Measurements from ENCODE around the gene CHAF1A. TPM values are rescaled to one million over a fixed set of nuclear protein-coding genes. Genes with fewer than 3 reads are reported as not detected.

Gene CHAF1A
- total and polyA plus RNA-seq, 4 donors: 5.2 to 9.3 (median 6.7) TPM

DNA sequence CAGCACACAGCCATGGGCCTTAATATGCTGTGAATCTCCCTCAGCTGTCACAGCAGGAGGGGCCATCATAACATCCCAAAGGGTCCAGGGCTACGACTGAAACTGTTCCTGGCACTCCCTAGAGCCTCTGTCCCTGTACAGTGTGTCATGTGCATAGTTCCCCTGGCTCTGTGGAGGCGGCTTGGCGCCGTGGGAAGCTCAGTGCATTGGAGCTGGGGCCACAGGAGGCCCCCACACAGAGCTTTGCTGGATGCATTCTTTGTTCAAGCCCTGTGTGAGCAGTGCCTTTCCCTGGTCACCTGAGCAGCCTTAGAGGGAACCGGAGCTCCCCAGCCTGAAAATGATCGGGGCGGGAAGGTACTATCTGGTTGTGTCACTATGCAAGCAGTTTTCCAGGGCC is 33.8 kb downstream of the CHAF1A start:
- no peaks in the 10 kb centered on the region for H3K27me3 ChIP-seq (ENCODE audit: control insufficient read depth in 1 of 2, insufficient read depth in 2 of 2, low read length in 1 of 2)
- H3K4me3 ChIP-seq (ENCODE audit: low read length in 2 of 2): no peak overlapping the region
- H3K9me3 ChIP-seq (ENCODE audit: control insufficient read depth, low read length): no peaks in the 10 kb centered on the region
- no peak for ATAC-seq (ENCODE audit: low FRiP score)
- no peak overlapping the region for H3K27ac ChIP-seq (ENCODE audit: low read depth in 1 of 2, low read length in 2 of 2)
- H3K36me3 ChIP-seq (ENCODE audit: control insufficient read depth in 1 of 2, insufficient read depth in 2 of 2, low read length in 1 of 2): no peaks in the 10 kb centered on the region
- no peak for DNase-seq
- no peaks in the 10 kb centered on the region for H3K4me1 ChIP-seq (ENCODE audit: control insufficient read depth in 1 of 2, insufficient read depth in 2 of 2, low read length in 2 of 2)
- intact Hi-C loops (cut with DNase I): no loop called here
- WGBS, 2 donors: 83 to 88% methylated on average over 7 of the region's 7 CpGs

DNA sequence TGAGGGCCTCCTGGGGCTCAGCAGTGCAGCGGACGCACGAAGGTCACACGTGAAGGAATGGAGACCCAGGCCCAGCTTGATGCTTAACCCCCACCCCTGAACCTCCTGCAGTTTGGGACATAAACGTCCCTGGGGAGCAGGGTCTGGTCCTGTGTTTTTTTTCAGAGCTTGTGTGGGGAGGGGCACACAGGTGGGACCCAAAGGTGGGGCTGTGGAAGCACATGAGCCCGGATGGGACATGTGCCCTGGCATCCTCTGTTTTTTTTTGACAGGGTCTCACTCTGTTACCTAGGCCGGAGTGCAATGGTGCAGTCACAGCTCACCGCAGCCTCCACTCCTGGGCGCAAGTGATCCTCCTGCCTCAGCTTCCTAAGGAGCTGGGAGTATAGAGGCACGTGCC is 34.7 kb downstream of the CHAF1A start:
- Histone ChIP-seq H3K4me3 (ENCODE audit: low read length in 2 of 2) (no peak overlapping the region), H3K36me3 (ENCODE audit: control insufficient read depth in 1 of 2, insufficient read depth in 2 of 2, low read length in 1 of 2) (no peaks in the 10 kb centered on the region), H3K4me1 (ENCODE audit: control insufficient read depth in 1 of 2, insufficient read depth in 2 of 2, low read length in 2 of 2) (no peaks in the 10 kb centered on the region), H3K27me3 (ENCODE audit: control insufficient read depth in 1 of 2, insufficient read depth in 2 of 2, low read length in 1 of 2) (no peaks in the 10 kb centered on the region), H3K27ac (ENCODE audit: low read depth in 1 of 2, low read length in 2 of 2) (no peak overlapping the region), H3K9me3 (ENCODE audit: control insufficient read depth, low read length) (no peaks in the 10 kb centered on the region)
- DNase-seq (no peak), ATAC-seq (ENCODE audit: low FRiP score) (no peak)
- intact Hi-C loops (cut with DNase I): no loop called here
- 91 to 95% methylated on average over 10 of the region's 10 CpGs for WGBS, 2 donors

DNA sequence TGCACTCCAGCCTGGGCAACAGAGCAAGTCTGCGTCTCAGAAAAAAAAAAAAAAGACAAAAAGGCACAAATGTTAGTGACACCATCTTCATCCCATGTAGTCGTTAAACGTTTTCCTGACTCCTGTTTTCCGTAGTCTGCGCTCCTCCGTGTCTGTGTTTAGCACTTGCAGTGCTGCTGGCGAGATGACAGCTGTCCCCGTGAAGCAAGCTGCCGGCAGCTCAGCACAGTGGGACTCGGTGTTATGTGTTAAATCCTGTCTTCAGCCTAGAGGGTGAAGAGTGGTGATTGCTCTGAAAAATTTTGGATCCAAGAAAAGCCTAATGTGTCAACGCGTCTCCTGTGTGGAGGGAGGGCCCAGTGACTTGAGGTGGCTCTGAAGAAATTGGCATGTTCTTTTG is 36.8 kb downstream of the CHAF1A start:
- no peak overlapping the region for H3K4me3 ChIP-seq (ENCODE audit: low read length in 2 of 2)
- H3K27ac ChIP-seq (ENCODE audit: low read depth in 1 of 2, low read length in 2 of 2): no peak overlapping the region
- no peaks in the 10 kb centered on the region for H3K27me3 ChIP-seq (ENCODE audit: control insufficient read depth in 1 of 2, insufficient read depth in 2 of 2, low read length in 1 of 2)
- 87 to 88% methylated on average over 12 of the region's 12 CpGs for WGBS, 2 donors
- H3K4me1 ChIP-seq (ENCODE audit: control insufficient read depth in 1 of 2, insufficient read depth in 2 of 2, low read length in 2 of 2): no peaks in the 10 kb centered on the region
- intact Hi-C loops (cut with DNase I): no loop called here
- DNase-seq (no peak), ATAC-seq (ENCODE audit: low FRiP score) (no peak)
- no peaks in the 10 kb centered on the region for H3K9me3 ChIP-seq (ENCODE audit: control insufficient read depth, low read length)
- no peaks in the 10 kb centered on the region for H3K36me3 ChIP-seq (ENCODE audit: control insufficient read depth in 1 of 2, insufficient read depth in 2 of 2, low read length in 1 of 2)

DNA sequence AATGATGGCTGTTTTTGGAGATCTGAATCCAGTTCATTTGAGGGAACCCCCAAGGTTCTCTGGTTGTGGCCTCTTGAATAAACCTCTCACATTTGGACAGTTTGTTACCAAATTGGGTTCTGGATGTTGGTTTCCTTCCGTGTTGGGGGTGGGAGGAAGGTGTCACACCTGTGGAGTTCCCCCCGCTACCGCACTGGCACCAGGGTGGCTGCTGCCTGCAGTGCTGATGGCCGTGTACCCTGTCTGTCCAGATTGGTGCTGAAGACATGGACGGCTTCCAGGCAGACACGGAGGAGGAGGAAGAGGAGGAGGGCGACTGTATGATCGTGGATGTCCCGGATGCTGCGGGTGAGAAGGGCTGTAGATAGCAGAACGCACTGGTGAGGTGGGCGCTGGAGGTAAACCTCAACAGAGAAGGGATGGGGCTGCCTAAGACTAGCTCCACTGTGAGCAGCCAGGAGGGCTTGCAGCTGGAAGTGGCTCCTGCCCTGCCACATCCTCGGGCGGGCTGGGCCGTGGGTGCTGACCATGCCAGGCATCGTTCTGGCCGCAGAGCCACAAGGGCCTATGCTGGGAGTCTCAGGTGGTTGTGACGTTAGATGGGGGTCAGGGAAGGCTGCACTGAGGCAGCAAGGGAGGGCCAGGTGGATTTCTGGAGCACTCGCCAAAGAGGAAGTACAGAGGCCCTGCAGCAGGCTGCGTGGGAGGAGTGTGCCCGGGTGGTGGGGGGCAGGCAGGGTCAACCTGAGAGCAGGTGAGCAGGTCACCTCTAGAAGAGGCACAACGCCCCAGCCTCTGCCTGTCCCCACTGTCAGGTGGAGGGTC is 39.8 kb downstream of the CHAF1A start:
- Histone ChIP-seq H3K36me3 (ENCODE audit: control insufficient read depth in 1 of 2, insufficient read depth in 2 of 2, low read length in 1 of 2) (peaks cover 0 to 4% of the 10 kb centered on the region in 2 donors), H3K9me3 (ENCODE audit: control insufficient read depth, low read length) (no peaks in the 10 kb centered on the region)
- no peak for ATAC-seq (ENCODE audit: low FRiP score)

DNA sequence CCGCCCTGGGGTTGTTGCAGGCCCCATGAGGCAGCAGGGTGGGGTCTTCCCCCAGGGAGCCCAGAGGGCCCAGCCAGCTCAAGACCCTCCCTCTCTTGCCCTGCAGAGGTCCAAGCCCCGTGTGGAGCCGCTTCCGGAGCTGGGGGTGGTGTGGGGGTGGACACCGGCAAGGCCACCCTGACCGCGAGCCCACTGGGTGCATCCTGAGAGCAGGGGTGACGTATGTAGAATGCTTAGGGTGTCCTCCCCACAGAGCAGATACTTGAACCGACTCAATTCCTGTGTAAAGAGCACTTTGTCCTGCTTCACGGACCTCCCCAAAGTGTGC is 40.3 kb downstream of the CHAF1A start:
- 85 to 91% methylated on average over 7 to 10 of the region's 10 CpGs for WGBS, 2 donors
- Histone ChIP-seq H3K27ac (ENCODE audit: low read depth in 1 of 2, low read length in 2 of 2) (no peak overlapping the region), H3K4me3 (ENCODE audit: low read length in 2 of 2) (no peak overlapping the region), H3K4me1 (ENCODE audit: control insufficient read depth in 1 of 2, insufficient read depth in 2 of 2, low read length in 2 of 2) (no peaks in the 10 kb centered on the region), H3K9me3 (ENCODE audit: control insufficient read depth, low read length) (no peaks in the 10 kb centered on the region), H3K27me3 (ENCODE audit: control insufficient read depth in 1 of 2, insufficient read depth in 2 of 2, low read length in 1 of 2) (no peaks in the 10 kb centered on the region), H3K36me3 (ENCODE audit: control insufficient read depth in 1 of 2, insufficient read depth in 2 of 2, low read length in 1 of 2) (peaks cover 0 to 7% of the 10 kb centered on the region in 2 donors)
- DNase-seq: no peak
- intact Hi-C loops (cut with DNase I): no loop called here
- no peak for ATAC-seq (ENCODE audit: low FRiP score)

More for the DNA sequence above, 39.8 kb downstream of the CHAF1A start:
- WGBS, 2 donors: 82 to 86% methylated on average over 22 of the region's 22 CpGs
- DNase-seq: no peak
- Histone ChIP-seq H3K4me3 (ENCODE audit: low read length in 2 of 2) (no peak overlapping the region), H3K4me1 (ENCODE audit: control insufficient read depth in 1 of 2, insufficient read depth in 2 of 2, low read length in 2 of 2) (no peaks in the 10 kb centered on the region), H3K27ac (ENCODE audit: low read depth in 1 of 2, low read length in 2 of 2) (no peak overlapping the region), H3K27me3 (ENCODE audit: control insufficient read depth in 1 of 2, insufficient read depth in 2 of 2, low read length in 1 of 2) (no peaks in the 10 kb centered on the region)
- intact Hi-C loops (cut with DNase I): no loop called here

DNA sequence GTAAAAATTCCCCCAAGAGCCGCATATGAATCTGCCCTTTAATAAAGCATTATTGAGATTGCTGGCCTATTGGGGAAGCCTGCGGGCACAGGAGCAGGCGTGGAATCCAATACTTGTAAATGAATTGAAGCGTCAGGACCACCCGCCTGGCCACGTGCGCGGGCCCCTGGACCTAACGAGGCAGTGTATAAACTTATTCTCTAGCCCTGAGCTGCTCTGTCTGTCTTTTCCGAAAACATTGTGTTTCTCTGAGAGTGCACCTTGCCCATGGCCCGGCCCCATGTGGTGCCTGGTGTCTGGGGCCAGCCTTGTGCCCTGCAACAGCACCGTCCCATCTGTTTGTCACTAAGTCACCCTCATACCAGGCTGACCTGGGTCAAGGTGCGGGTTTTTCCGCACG is 40.7 kb downstream of the CHAF1A start:
- no peaks in the 10 kb centered on the region for H3K4me1 ChIP-seq (ENCODE audit: control insufficient read depth in 1 of 2, insufficient read depth in 2 of 2, low read length in 2 of 2)
- H3K4me3 ChIP-seq (ENCODE audit: low read length in 2 of 2): no peak overlapping the region
- no peak for ATAC-seq (ENCODE audit: low FRiP score)
- intact Hi-C loops (cut with DNase I): no loop called here
- WGBS, 2 donors: 90% methylated on average over 15 of the region's 15 CpGs
- H3K9me3 ChIP-seq (ENCODE audit: control insufficient read depth, low read length): no peaks in the 10 kb centered on the region
- no peaks in the 10 kb centered on the region for H3K27me3 ChIP-seq (ENCODE audit: control insufficient read depth in 1 of 2, insufficient read depth in 2 of 2, low read length in 1 of 2)
- peaks cover 0 to 8% of the 10 kb centered on the region in 2 donors for H3K36me3 ChIP-seq (ENCODE audit: control insufficient read depth in 1 of 2, insufficient read depth in 2 of 2, low read length in 1 of 2)
- H3K27ac ChIP-seq (ENCODE audit: low read depth in 1 of 2, low read length in 2 of 2): no peak overlapping the region
- no peak for DNase-seq

DNA sequence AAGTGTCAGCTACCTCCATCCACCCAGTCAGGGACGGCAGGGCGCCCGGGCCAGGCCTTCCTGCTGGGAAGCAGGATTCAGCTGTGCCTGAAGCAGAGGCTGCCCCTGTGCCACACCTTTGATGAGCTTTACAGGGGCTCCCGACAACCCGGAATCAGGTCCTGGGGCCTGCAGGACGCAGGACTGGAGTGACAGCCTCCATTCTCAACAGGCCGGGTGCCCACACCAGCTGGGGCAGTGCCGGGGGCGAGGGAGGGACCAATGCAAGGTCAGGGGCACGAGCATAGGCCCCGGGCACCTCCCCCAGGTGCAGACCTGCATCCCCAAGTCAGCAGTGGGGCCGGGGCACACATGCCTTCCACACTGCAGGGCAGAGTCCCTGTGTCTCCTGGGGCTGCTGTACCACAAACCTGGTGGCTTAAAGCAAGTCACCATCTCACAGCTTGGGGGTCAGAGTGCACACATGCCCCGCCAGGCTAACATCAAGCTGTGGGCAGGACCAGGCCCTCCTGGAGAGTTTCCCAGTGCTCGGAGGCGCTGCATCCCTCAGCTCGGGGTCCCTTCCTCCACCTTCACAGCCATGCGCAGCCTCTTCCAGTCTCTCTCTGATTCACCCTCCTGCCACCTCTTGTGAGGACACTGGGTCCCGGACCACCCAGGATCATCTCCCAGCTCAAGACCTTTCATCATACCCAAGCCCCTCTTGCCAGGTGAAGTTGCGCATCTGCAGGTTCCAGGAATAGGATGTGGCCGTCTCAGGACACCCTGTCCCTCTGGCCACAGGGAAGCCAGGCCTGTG is 41.7 kb downstream of the CHAF1A start:
- H3K36me3 ChIP-seq (ENCODE audit: control insufficient read depth in 1 of 2, insufficient read depth in 2 of 2, low read length in 1 of 2): peaks cover 0 to 8% of the 10 kb centered on the region in 2 donors
- no peaks in the 10 kb centered on the region for H3K27me3 ChIP-seq (ENCODE audit: control insufficient read depth in 1 of 2, insufficient read depth in 2 of 2, low read length in 1 of 2)
- no peak for ATAC-seq (ENCODE audit: low FRiP score)
- H3K9me3 ChIP-seq (ENCODE audit: control insufficient read depth, low read length): no peaks in the 10 kb centered on the region
- H3K4me1 ChIP-seq (ENCODE audit: control insufficient read depth in 1 of 2, insufficient read depth in 2 of 2, low read length in 2 of 2): no peaks in the 10 kb centered on the region
- no peak overlapping the region for H3K27ac ChIP-seq (ENCODE audit: low read depth in 1 of 2, low read length in 2 of 2)
- WGBS, 2 donors: 72 to 75% methylated on average over 20 of the region's 20 CpGs
- DNase-seq: no peak
- no peak overlapping the region for H3K4me3 ChIP-seq (ENCODE audit: low read length in 2 of 2)
- intact Hi-C loops (cut with DNase I): no loop called here

DNA sequence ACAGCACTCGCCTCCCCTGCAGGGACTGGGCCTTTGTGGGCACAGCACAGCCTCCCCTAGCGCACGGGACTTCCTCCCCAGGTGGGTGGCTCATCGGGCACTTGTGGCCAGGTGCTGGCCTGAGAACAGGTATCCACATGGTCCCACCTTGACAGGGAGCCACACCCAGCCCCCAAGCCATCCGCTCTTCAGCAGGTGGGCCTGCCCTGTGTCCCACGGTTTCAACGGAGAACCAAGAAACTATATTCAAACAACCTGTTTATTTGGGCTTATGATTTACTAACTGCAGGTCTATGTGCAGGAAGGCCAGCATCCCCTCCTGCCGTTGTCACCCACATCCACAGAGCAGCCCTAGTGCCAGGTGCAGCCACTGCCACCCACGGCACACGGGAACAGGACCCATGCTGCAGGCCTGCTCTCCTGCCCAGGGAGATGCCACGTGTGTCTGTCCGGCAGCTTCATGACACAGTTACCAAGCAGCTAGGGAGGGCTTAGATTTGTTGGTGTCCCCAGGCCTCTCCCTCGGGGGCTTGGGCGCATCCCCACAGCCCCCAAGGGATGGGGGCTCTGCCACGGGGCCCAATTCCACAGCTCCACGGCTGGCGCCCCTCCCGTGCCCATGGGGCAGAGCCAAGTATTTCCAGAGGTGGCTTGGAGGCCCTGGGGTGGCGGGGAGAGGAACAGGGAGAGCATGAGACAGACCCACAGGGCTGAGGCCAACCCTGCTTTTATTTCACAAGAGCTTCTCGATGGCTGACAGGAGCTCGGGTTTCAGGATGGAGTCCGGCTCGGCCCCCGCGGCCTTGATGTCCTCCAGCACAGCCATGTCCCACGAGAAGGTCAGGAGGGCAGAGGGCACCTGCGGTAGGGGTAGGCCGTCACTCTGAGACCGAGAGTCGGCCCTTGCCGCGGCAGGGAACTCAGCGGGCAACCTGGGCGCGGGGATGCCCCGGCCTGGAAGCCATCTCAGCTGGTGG is 42.6 kb downstream of the CHAF1A start:
- no peak overlapping the region for H3K4me3 ChIP-seq (ENCODE audit: low read length in 2 of 2)
- H3K9me3 ChIP-seq (ENCODE audit: control insufficient read depth, low read length): no peaks in the 10 kb centered on the region
- no peaks in the 10 kb centered on the region for H3K4me1 ChIP-seq (ENCODE audit: control insufficient read depth in 1 of 2, insufficient read depth in 2 of 2, low read length in 2 of 2)
- 73% methylated on average over 36 of the region's 36 CpGs for WGBS, 2 donors
- peaks cover 0 to 8% of the 10 kb centered on the region in 2 donors for H3K36me3 ChIP-seq (ENCODE audit: control insufficient read depth in 1 of 2, insufficient read depth in 2 of 2, low read length in 1 of 2)
- no peak overlapping the region for H3K27ac ChIP-seq (ENCODE audit: low read depth in 1 of 2, low read length in 2 of 2)
- no peak for ATAC-seq (ENCODE audit: low FRiP score)
- no peak for DNase-seq
- intact Hi-C loops (cut with DNase I): no loop called here
- no peaks in the 10 kb centered on the region for H3K27me3 ChIP-seq (ENCODE audit: control insufficient read depth in 1 of 2, insufficient read depth in 2 of 2, low read length in 1 of 2)

Data from aorta (tissue), 5 donors.